ENCODE results near the gene ADH4.

ADH4 gene

GRCh38 chr4:99078931-99079624 lies 65.0 kb downstream of the ADH4 start:
- DNase-seq: no peak

GRCh38 chr4:99078336-99078735 lies 65.8 kb downstream of the ADH4 start:
- no peak for DNase-seq

- DNase-seq: no peak
These were observed 66.9 kb downstream of the ADH4 start for GRCh38 chr4:99077177-99077576.

GRCh38 chr4:99076292-99076976 lies 67.7 kb downstream of the ADH4 start:
- no peak for DNase-seq

GRCh38 chr4:99074816-99075215 lies 69.3 kb downstream of the ADH4 start:
- DNase-seq: no peak

All from NCI-H510A treated with DMSO at 0.1 percent for 48 hours (cell line).